Cardiac muscle cell (in vitro differentiated cells and primary cell): ENCODE results near the gene AR. TPM values are rescaled to one million over a fixed set of nuclear protein-coding genes. Genes with fewer than 3 reads are reported as not detected.
A peak's percentile ranks its signal among the peaks of the same experiment; 100 is the strongest.

Source experiments
- DNase-seq, 2 donors: peaks; one replicate each; pipeline versions ENCODE4 v3.0.0 to v3.0.0-alpha.2; 2010 to 2017; ENCODE audit warnings: low read depth in 1 of 2, low spot score in 1 of 2
- H3K27ac ChIP-seq: fragments of 200-600 bp; sonication (generic); 2 replicates; pipeline ENCODE4 v1.5.1; 2016
- H3K27me3 ChIP-seq: fragments of 200-600 bp; sonication (generic); 2 replicates; pipeline ENCODE4 v1.6.0; 2016; ENCODE audit warnings: control low read depth
- H3K36me3 ChIP-seq: fragments of 200-600 bp; sonication (generic); 2 replicates; pipeline ENCODE4 v1.5.1; 2016; ENCODE audit warnings: control low read depth
- H3K4me1 ChIP-seq: fragments of 200-600 bp; sonication (generic); 2 replicates; pipeline ENCODE4 v1.8.1; 2017; ENCODE audit warnings: low read depth, mild to moderate bottlenecking, mixed run types
- H3K4me3 ChIP-seq: fragments of 200-600 bp; sonication (generic); 2 replicates; pipeline ENCODE4 v1.5.1; 2016; ENCODE audit warnings: mild to moderate bottlenecking
- H3K9me3 ChIP-seq: fragments of 200-600 bp; sonication (generic); 2 replicates; pipeline ENCODE4 v1.5.1; 2017; ENCODE audit warnings: low read depth, mild to moderate bottlenecking, control low read depth
- CTCF ChIP-seq: IDR thresholded peaks from 2 replicates; pipeline ENCODE4 v1.5.1; 2012; ENCODE audit warnings: low read depth, mild to moderate bottlenecking, low read length
- polyA plus RNA-seq: library from polyadenylated mRNA; unstranded; fragments of >200 nt; fragmentation: Nextera tagmentation; extraction: Ambion mirVana; gene quantifications from 2 replicates; pipeline ENCODE4 v1.2.1, GENCODE V29; 2016
- total RNA-seq: library from RNA; depleted of rRNA; stranded (reverse); fragments of >200 nt; gene quantifications from 2 replicates; pipeline ENCODE4 v1.2.3, GENCODE V29; 2016

Gene AR
- total and polyA plus RNA-seq, 2 experiments from 2014 or later, result 0.24 to 0.93 TPM

GRCh38 chrX:67673741-67674274, 130.0 kb downstream of the AR start:
- Histone ChIP-seq H3K27me3 (no peaks in the 10 kb centered on the region), H3K36me3 (no peaks in the 10 kb centered on the region), H3K4me1 (no peaks in the 10 kb centered on the region), H3K9me3 (no peaks in the 10 kb centered on the region), H3K4me3 (no peak overlapping the region), H3K27ac (no peak overlapping the region)
- TF ChIP-seq CTCF, result no peak
- no peak for DNase-seq

- no peaks in the 10 kb centered on the region for H3K9me3 ChIP-seq
- DNase-seq, result no peak
- H3K4me1 ChIP-seq, result no peaks in the 10 kb centered on the region
- no peak overlapping the region for H3K27ac ChIP-seq
- H3K4me3 ChIP-seq, result no peak overlapping the region
- H3K36me3 ChIP-seq, result no peaks in the 10 kb centered on the region
- TF ChIP-seq CTCF, result no peak
- no peaks in the 10 kb centered on the region for H3K27me3 ChIP-seq
Observed at GRCh38 chrX:67674741-67675140, 130.9 kb downstream of the AR start.

- TF ChIP-seq CTCF, result no peak
- DNase-seq, result no peak
- H3K4me3 ChIP-seq, result no peak overlapping the region
- no peaks in the 10 kb centered on the region for H3K27me3 ChIP-seq
- H3K9me3 ChIP-seq, result no peaks in the 10 kb centered on the region
- H3K36me3 ChIP-seq, result no peaks in the 10 kb centered on the region
- H3K4me1 ChIP-seq, result no peaks in the 10 kb centered on the region
- no peak overlapping the region for H3K27ac ChIP-seq
Observed at GRCh38 chrX:67684136-67684535, 140.3 kb downstream of the AR start.

GRCh38 chrX:67692246-67692645, 148.4 kb downstream of the AR start:
- H3K27ac ChIP-seq, result no peak overlapping the region
- H3K27me3 ChIP-seq, result no peaks in the 10 kb centered on the region
- H3K36me3 ChIP-seq, result no peaks in the 10 kb centered on the region
- H3K4me1 ChIP-seq, result no peaks in the 10 kb centered on the region
- peak in 1 of 2 donors; percentile 50 for DNase-seq
- no peak for TF ChIP-seq CTCF
- H3K9me3 ChIP-seq, result no peaks in the 10 kb centered on the region
- H3K4me3 ChIP-seq, result no peak overlapping the region

GRCh38 chrX:67693928-67694327, 150.1 kb downstream of the AR start:
- no peak overlapping the region for H3K4me3 ChIP-seq
- DNase-seq, result peak in 1 of 2 donors; percentile 12
- H3K9me3 ChIP-seq, result no peaks in the 10 kb centered on the region
- TF ChIP-seq CTCF, result no peak
- H3K36me3 ChIP-seq, result no peaks in the 10 kb centered on the region
- H3K27ac ChIP-seq, result no peak overlapping the region
- no peaks in the 10 kb centered on the region for H3K4me1 ChIP-seq
- H3K27me3 ChIP-seq, result no peaks in the 10 kb centered on the region

GRCh38 chrX:67697452-67697851, 153.6 kb downstream of the AR start:
- Histone ChIP-seq H3K27ac (no peak overlapping the region), H3K9me3 (no peaks in the 10 kb centered on the region), H3K27me3 (no peaks in the 10 kb centered on the region), H3K4me1 (no peaks in the 10 kb centered on the region), H3K4me3 (no peak overlapping the region), H3K36me3 (no peaks in the 10 kb centered on the region)
- TF ChIP-seq CTCF, result no peak
- DNase-seq, result no peak
